ENCODE data around the gene MRPL24.

Gene MRPL24

GRCh38 chr1:156744344-156744743 is 3.5 kb upstream of the MRPL24 start:
- Mint-ChIP-seq H3K27ac (peak overlapping the region; percentile 92), H3K27me3 (no peaks in the 10 kb centered on the region), H3K4me1 (ENCODE audit: low read depth) (peaks cover 78% of the 10 kb centered on the region), H3K9me3 (no peaks in the 10 kb centered on the region), H3K36me3 (ENCODE audit: low read depth) (peaks cover 79% of the 10 kb centered on the region), H3K4me3 (no peak overlapping the region)
- intact Hi-C loops (cut with micrococcal nuclease) = no loop called here

DNA sequence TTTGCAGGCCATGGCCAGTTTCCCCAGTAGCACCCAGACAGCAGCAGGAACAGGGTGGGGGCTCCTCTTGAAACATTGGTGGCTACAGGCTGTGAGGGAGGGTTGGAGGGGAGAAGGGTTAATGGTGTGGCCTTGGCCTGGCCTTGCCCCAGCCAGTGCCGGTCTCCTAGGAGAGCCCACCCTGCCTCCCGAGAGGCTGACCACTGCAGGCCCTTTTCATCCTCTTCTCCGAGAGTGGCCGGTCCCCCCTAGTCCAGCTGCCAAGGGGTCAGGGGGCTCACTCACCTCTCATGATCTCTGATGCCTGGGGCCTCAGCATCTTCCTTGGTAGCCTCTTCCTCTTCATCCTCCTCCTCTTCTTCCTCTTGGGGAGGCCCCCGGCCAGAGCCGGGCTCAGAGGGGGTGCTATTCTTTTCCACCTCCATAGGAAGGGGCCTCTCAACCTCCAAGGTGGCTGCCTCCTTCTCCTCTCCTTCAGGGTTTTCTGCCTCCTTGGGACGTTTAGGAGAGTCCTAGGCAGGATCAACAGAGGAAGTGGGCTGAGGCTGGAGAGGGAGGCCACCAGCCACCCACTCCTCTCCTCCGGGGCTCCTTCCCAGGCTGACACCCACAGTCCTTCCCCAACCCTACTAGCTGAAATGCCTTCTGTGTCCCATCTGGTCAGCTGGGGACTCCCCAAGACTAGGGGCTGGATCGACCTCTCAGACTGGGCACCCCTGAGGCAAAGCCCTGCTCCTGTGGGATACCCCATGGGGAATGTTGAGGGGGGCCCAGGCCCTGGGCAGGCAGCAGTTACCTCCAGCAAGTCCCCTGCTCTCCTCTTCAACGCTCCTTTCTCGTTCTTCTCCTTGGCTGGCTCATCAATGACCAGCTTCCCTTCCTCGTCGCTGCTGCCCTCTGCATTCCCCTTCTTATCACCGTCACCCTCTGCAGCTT is 2.7 kb upstream of the MRPL24 start:
- H3K36me3 Mint-ChIP-seq (ENCODE audit: low read depth) = peaks cover 75% of the 10 kb centered on the region
- no peaks in the 10 kb centered on the region for H3K9me3 Mint-ChIP-seq
- peak overlapping the region; percentile 92 for H3K27ac Mint-ChIP-seq
- H3K4me3 Mint-ChIP-seq = peak overlapping the region; percentile 14
- H3K27me3 Mint-ChIP-seq = no peaks in the 10 kb centered on the region
- H3K4me1 Mint-ChIP-seq (ENCODE audit: low read depth) = peaks cover 76% of the 10 kb centered on the region
- intact Hi-C loops (cut with micrococcal nuclease) = no loop called here

- intact Hi-C loops (cut with micrococcal nuclease) = no loop called here
- Mint-ChIP-seq H3K4me1 (ENCODE audit: low read depth) (peaks cover 68% of the 10 kb centered on the region), H3K36me3 (ENCODE audit: low read depth) (peaks cover 79% of the 10 kb centered on the region), H3K9me3 (no peaks in the 10 kb centered on the region), H3K27me3 (no peaks in the 10 kb centered on the region), H3K4me3 (no peak overlapping the region), H3K27ac (peak overlapping the region; percentile 92)
Observed at GRCh38 chr1:156742801-156743200, 1.9 kb upstream of the MRPL24 start.

DNA sequence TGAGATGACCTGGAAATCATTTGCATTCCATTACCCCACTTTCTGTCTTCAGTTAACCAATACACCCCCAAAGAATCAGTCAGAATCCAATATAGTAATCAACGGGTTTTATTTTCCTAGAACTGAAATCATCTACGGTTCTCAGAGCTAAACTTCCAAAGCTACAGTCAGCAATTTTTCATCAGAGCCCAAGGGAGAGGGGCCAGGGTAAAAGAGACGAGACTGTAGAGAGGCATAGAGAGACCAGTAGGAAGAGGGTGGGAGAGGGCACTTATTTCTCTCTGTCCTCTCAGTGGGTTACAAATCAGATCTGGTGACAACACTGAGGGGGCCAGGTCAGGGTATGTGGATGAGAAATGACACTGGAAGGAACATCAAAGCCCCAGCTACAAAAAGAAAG is 1.1 kb upstream of the MRPL24 start:
- Mint-ChIP-seq H3K27me3 (no peaks in the 10 kb centered on the region), H3K27ac (peak overlapping the region; percentile 92), H3K36me3 (ENCODE audit: low read depth) (peaks cover 81% of the 10 kb centered on the region), H3K9me3 (no peaks in the 10 kb centered on the region), H3K4me1 (ENCODE audit: low read depth) (peaks cover 62% of the 10 kb centered on the region), H3K4me3 (no peak overlapping the region)
- intact Hi-C loops (cut with micrococcal nuclease) = no loop called here

GRCh38 chr1:156741481-156741983 is 644 bp upstream of the MRPL24 start:
- Mint-ChIP-seq H3K4me3 (peak overlapping the region; percentile 98), H3K9me3 (no peaks in the 10 kb centered on the region), H3K27ac (peak overlapping the region; percentile 92), H3K4me1 (ENCODE audit: low read depth) (peaks cover 57% of the 10 kb centered on the region), H3K36me3 (ENCODE audit: low read depth) (peaks cover 84% of the 10 kb centered on the region), H3K27me3 (no peaks in the 10 kb centered on the region)
- intact Hi-C loops (cut with micrococcal nuclease) = loop anchor here (1.0 kb wide), 3 partner anchors 10 to 26 kb away; partner anchors contain the start of genes HDGF, ISG20L2, METTL25B and PRCC

GRCh38 chr1:156740237-156740740 is 599 bp downstream of the MRPL24 start:
- peaks cover 45% of the 10 kb centered on the region for H3K4me1 Mint-ChIP-seq (ENCODE audit: low read depth)
- H3K4me3 Mint-ChIP-seq = peak overlapping the region; percentile 98
- peaks cover 84% of the 10 kb centered on the region for H3K36me3 Mint-ChIP-seq (ENCODE audit: low read depth)
- H3K27me3 Mint-ChIP-seq = no peaks in the 10 kb centered on the region
- peak overlapping the region; percentile 92 for H3K27ac Mint-ChIP-seq
- H3K9me3 Mint-ChIP-seq = no peaks in the 10 kb centered on the region
- intact Hi-C loops (cut with micrococcal nuclease) = no loop called here

DNA sequence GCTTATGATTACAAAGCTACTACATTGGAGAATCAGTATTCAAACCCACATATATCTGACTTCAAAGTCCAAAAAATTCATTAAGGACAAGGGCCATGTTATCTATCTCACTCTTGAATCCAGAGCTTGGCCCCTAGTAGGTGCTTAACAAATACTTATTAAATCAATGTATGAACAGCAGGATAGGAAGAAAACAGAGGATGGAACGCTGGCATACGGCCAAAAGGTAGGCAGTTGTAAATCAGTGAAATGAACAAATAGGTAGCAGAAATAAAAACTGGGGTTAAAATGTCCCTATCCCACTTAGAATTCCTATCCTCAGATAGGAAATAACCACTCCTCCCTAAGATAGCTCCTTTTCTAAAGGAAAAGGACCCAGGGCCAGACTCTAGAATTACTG is 2.0 kb downstream of the MRPL24 start:
- H3K4me1 Mint-ChIP-seq (ENCODE audit: low read depth) = peaks cover 31% of the 10 kb centered on the region
- no peak overlapping the region for H3K4me3 Mint-ChIP-seq
- intact Hi-C loops (cut with micrococcal nuclease) = no loop called here
- peaks cover 78% of the 10 kb centered on the region for H3K36me3 Mint-ChIP-seq (ENCODE audit: low read depth)
- H3K27me3 Mint-ChIP-seq = no peaks in the 10 kb centered on the region
- no peaks in the 10 kb centered on the region for H3K9me3 Mint-ChIP-seq
- H3K27ac Mint-ChIP-seq = no peak overlapping the region

GRCh38 chr1:156738407-156738806 is 2.5 kb downstream of the MRPL24 start:
- Mint-ChIP-seq H3K9me3 (no peaks in the 10 kb centered on the region), H3K27ac (peak overlapping the region; percentile 23), H3K36me3 (ENCODE audit: low read depth) (peaks cover 78% of the 10 kb centered on the region), H3K4me3 (no peak overlapping the region), H3K4me1 (ENCODE audit: low read depth) (peaks cover 26% of the 10 kb centered on the region), H3K27me3 (no peaks in the 10 kb centered on the region)
- intact Hi-C loops (cut with micrococcal nuclease) = no loop called here

GRCh38 chr1:156733989-156734584 is 6.8 kb downstream of the MRPL24 start:
- intact Hi-C loops (cut with micrococcal nuclease) = no loop called here
- Mint-ChIP-seq H3K27me3 (no peaks in the 10 kb centered on the region), H3K36me3 (ENCODE audit: low read depth) (peaks cover 68% of the 10 kb centered on the region), H3K9me3 (no peaks in the 10 kb centered on the region), H3K27ac (no peak overlapping the region), H3K4me3 (no peak overlapping the region), H3K4me1 (ENCODE audit: low read depth) (peaks cover 18% of the 10 kb centered on the region)

GRCh38 chr1:156728599-156729462 is 12.1 kb downstream of the MRPL24 start, which contains the start of gene ISG20L2:
Gene ISG20L2, minus strand, starts transcription at chr1:156728766. Its CDS starts 1,114 bp downstream, at chr1:156727652.
- Mint-ChIP-seq H3K27ac (no peak within 1 kb of the TSS), H3K4me1 (ENCODE audit: low read depth) (peaks cover 23% of the 10 kb centered on the region)

GRCh38 chr1:156727926-156728598 is 12.8 kb downstream of the MRPL24 start, which contains the start of gene METTL25B:
Gene METTL25B, plus strand, starts transcription at chr1:156728469. Its CDS starts 636 bp downstream, at chr1:156729105.
- Mint-ChIP-seq H3K4me1 (ENCODE audit: low read depth) (peaks cover 24% of the 10 kb centered on the region), H3K9me3 (no peaks in the 10 kb centered on the region), H3K27ac (no peak within 1 kb of the TSS), H3K36me3 (ENCODE audit: low read depth) (peaks cover 17% of the 10 kb centered on the region), H3K4me3 (no peak within 1 kb of the TSS), H3K27me3 (no peaks in the 10 kb centered on the region)
- intact Hi-C loops (cut with micrococcal nuclease) = loop anchor here (1.0 kb wide), 3 partner anchors 13 to 164 kb away; partner anchors contain the start of genes MRPL24 and PRCC

More at GRCh38 chr1:156728599-156729462, 12.1 kb downstream of the MRPL24 start, which contains the start of gene ISG20L2:
- H3K36me3 Mint-ChIP-seq (ENCODE audit: low read depth) = peaks cover 25% of the 10 kb centered on the region
- H3K27me3 Mint-ChIP-seq = no peaks in the 10 kb centered on the region
- H3K4me3 Mint-ChIP-seq = no peak within 1 kb of the TSS
- H3K9me3 Mint-ChIP-seq = no peaks in the 10 kb centered on the region
- intact Hi-C loops (cut with micrococcal nuclease) = loop anchor here (1.0 kb wide), 3 partner anchors 12 to 163 kb away; partner anchors contain the start of genes MRPL24 and PRCC

DNA sequence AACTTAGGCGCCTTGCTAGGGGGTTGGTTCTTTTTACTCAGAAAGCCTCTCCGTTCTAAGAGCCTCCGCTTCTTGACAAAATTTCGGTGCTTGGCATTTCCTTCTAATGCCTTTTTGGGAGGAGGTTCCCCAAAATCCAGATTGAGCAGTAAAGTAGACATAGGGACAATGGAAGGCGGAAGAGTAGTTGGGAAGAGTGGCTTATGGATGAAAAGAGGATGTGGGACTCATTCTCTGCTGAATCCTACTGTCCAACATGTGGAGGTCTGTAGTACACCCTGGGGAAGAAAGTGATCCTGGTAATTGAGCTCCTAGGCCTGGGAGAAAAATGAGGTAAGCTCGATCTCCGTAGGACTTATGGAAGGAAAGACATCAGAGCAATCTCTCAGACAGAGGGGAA is 13.4 kb downstream of the MRPL24 start:
- intact Hi-C loops (cut with micrococcal nuclease) = no loop called here
- Mint-ChIP-seq H3K27me3 (no peaks in the 10 kb centered on the region), H3K27ac (no peak overlapping the region), H3K36me3 (ENCODE audit: low read depth) (peaks cover 11% of the 10 kb centered on the region), H3K9me3 (no peaks in the 10 kb centered on the region), H3K4me1 (ENCODE audit: low read depth) (peaks cover 24% of the 10 kb centered on the region), H3K4me3 (no peak overlapping the region)
